Islet of Langerhans (tissue), 1 donor: Measurements from ENCODE around the gene TNFRSF25.
"Not testable (repeated sequence)": the region's sequence is repeated elsewhere in the genome, so short reads cannot be mapped to it uniquely, and the experiment has no call there.

Source experiments
- FAIRE-seq: peaks from one replicate; lab custom pipeline; 2011; peaks lifted over from hg19 to GRCh38; lab: Jason Lieb, UNC

The TNFRSF25 gene

GRCh38 chr1:6470132-6471085 is 4.4 kb upstream of the TNFRSF25 start:
- no peak for FAIRE-seq

GRCh38 chr1:6468729-6469461 is 2.9 kb upstream of the TNFRSF25 start:
- FAIRE-seq: no peak

GRCh38 chr1:6467744-6468688 is 2.0 kb upstream of the TNFRSF25 start:
- FAIRE-seq: no peak

GRCh38 chr1:6467224-6467623 is 1.3 kb upstream of the TNFRSF25 start:
- no peak for FAIRE-seq

- FAIRE-seq: no peak
Measured at GRCh38 chr1:6466751-6467150, 778 bp upstream of the TNFRSF25 start.

GRCh38 chr1:6465461-6466005 is 440 bp downstream of the TNFRSF25 start:
- FAIRE-seq: no peak

- FAIRE-seq: no peak
Measured at GRCh38 chr1:6464915-6465314, 1.1 kb downstream of the TNFRSF25 start.

- no peak for FAIRE-seq
Measured at GRCh38 chr1:6464514-6464836, 1.5 kb downstream of the TNFRSF25 start.

- FAIRE-seq: no peak
Measured at GRCh38 chr1:6463120-6463412, 2.9 kb downstream of the TNFRSF25 start.

GRCh38 chr1:6462412-6463119 is 3.4 kb downstream of the TNFRSF25 start:
- FAIRE-seq: no peak

GRCh38 chr1:6461538-6462411 is 4.2 kb downstream of the TNFRSF25 start:
- FAIRE-seq: no peak

- FAIRE-seq: no peak
Measured at GRCh38 chr1:6461051-6461530, 4.9 kb downstream of the TNFRSF25 start.

GRCh38 chr1:6460301-6461050 is 5.5 kb downstream of the TNFRSF25 start:
- no peak for FAIRE-seq

GRCh38 chr1:6459850-6460265 is 6.1 kb downstream of the TNFRSF25 start:
- no peak for FAIRE-seq

- FAIRE-seq: no peak
Measured at GRCh38 chr1:6456800-6457466, 9.0 kb downstream of the TNFRSF25 start.

- FAIRE-seq: not testable (repeated sequence)
Measured at GRCh38 chr1:6455752-6456520, 10.0 kb downstream of the TNFRSF25 start.

GRCh38 chr1:6454856-6455751 is 10.9 kb downstream of the TNFRSF25 start:
- FAIRE-seq: no peak
